Pancreas (tissue), 10 donors: ENCODE results near the gene ICAM2. TPM values are rescaled to one million over a fixed set of nuclear protein-coding genes. Genes with fewer than 3 reads are reported as not detected.

Experiments
- ATAC-seq, 4 donors: fragments of 200-7000 bp; cut with Tn5 transposase; one replicate each; pipeline versions ENCODE4 v1.8.0 to v1.9.1; 2020; ENCODE audit warnings: mild to moderate bottlenecking in 4 of 4, moderate library complexity in 4 of 4
- DNase-seq, 6 donors: peaks; one replicate each; pipeline ENCODE4 v3.0.0-alpha.2; 2020
- FAIRE-seq: peaks from 2 replicates; lab custom pipeline; 2012; peaks lifted over from hg19 to GRCh38; lab: Jason Lieb, UNC
- H3K27ac ChIP-seq, 4 donors: fragments of 200-600 bp; sonication (generic); 1 replicate in 3 of 4; 2 replicates in 1 of 4; pipeline versions ENCODE4 v1.5.0 to v1.8.0; 2020
- H3K27me3 ChIP-seq, 4 donors: fragments of 200-600 bp; one replicate each; pipeline ENCODE4 v1.8.0; 2021
- H3K36me3 ChIP-seq, 3 donors: fragments of 200-600 bp; sonication (generic) in 1 of 3; one replicate each; pipeline versions ENCODE4 v1.5.0 to v1.8.0; 2020 to 2021
- H3K4me1 ChIP-seq, 3 donors: fragments of 200-600 bp; one replicate each; pipeline ENCODE4 v1.8.0; 2021
- H3K4me3 ChIP-seq, 4 donors: fragments of 200-600 bp; sonication (generic) in 2 of 4; one replicate each; pipeline versions ENCODE4 v1.5.0 to v1.8.0; 2020 to 2021
- H3K9me3 ChIP-seq, 4 donors: fragments of 200-600 bp; one replicate each; pipeline ENCODE4 v1.8.0; 2021
- CTCF ChIP-seq, 4 donors: fragments of 200-600 bp; sonication (generic) in 3 of 4; IDR thresholded peaks; one replicate each; pipeline versions ENCODE4 v1.5.0 to v1.8.0; 2021; ENCODE audit warnings: antibody characterized with exemption in 4 of 4
- WGBS, 2 donors: extraction: QIAGEN DNeasy Blood & Tissue Kit; methylation state at CpG; one replicate each; pipeline ENCODE4 v1.1.7; 2013; 5-methylcytosine and 5-hydroxymethylcytosine counted together
- intact Hi-C, 3 donors: fragments of 100-400 bp; cut with DNase I; formaldehyde crosslinking; loops; one replicate each; pipeline versions ENCODE4 v1.11.1 to v1.14.2; 2022
- polyA plus RNA-seq, 2 donors: library from polyadenylated mRNA; stranded (reverse); fragments of 200-250 nt; gene quantifications; one replicate each; pipeline ENCODE4 v1.2.3, GENCODE V29; 2013
- total RNA-seq, 6 donors: library from RNA; stranded (reverse); fragmentation: NEBNext Ultra II Directional in 4 of 6; extraction: Animal tissue kit (Norgen Biotek cat#: 25700) in 4 of 6; gene quantifications; one replicate each; pipeline versions ENCODE4 v1.2.1 to v1.2.4, GENCODE V29; 2021 to 2023
- donor health status: healthy with polysubstance abuse.
- donor health status: DM: no; HTN: no; CAD: no; lungs with moderate emphysema.
- donor health status: DM: no; HTN: no; CAD: no.
- donor health status: control.
- donor health status: control.
- donor health status: Bipolar disorder and iron deficiency.
- donor health status: DM: yes; HTN: yes; CAD: no.
- donor health status: DM: no; HTN: no; CAD: no.
- donor health status: DM: no; HTN: no; CAD: no.
- donor health status: DM: yes; HTN: yes; CAD: no.

The ICAM2 gene
- total and polyA plus RNA-seq, 8 donors, result 4.9 to 19.1 (median 7.4) TPM

- H3K27me3 ChIP-seq, result no peaks in the 10 kb centered on the region
- intact Hi-C loops, result loop anchor here in 1 of 3 donors (10.0 kb wide), 1 partner anchor 58 kb away; no protein-coding TSS in a partner anchor
- H3K27ac ChIP-seq, result no peak overlapping the region
- FAIRE-seq (no peak), DNase-seq (no peak), ATAC-seq (no peak)
- no peak for TF ChIP-seq CTCF (IDR thresholded peaks at IDR 0.05)
- peaks cover 0 to 74% (median 27%) of the 10 kb centered on the region in 3 donors for H3K36me3 ChIP-seq
- H3K9me3 ChIP-seq, result no peaks in the 10 kb centered on the region
- WGBS, 2 donors, result 91 to 95% methylated on average over 7 of the region's 7 CpGs
- H3K4me3 ChIP-seq, result no peak overlapping the region
- H3K4me1 ChIP-seq, result peaks cover 0 to 24% (median 9%) of the 10 kb centered on the region in 3 donors
Observed at GRCh38 chr17:64066716-64067115, 46.3 kb upstream of the ICAM2 start.

- Histone ChIP-seq H3K27ac (peak overlapping the region in 1 of 4 donors; percentile 66), H3K36me3 (peaks cover 0 to 68% (median 12%) of the 10 kb centered on the region in 3 donors), H3K27me3 (no peaks in the 10 kb centered on the region), H3K9me3 (no peaks in the 10 kb centered on the region), H3K4me3 (no peak overlapping the region), H3K4me1 (peaks cover 0 to 24% (median 9%) of the 10 kb centered on the region in 3 donors)
- no peak for DNase-seq
- TF ChIP-seq CTCF (IDR thresholded peaks at IDR 0.05), result no peak
- no peak for ATAC-seq
- intact Hi-C loops, result loop anchor here in 1 of 3 donors (10.0 kb wide), 1 partner anchor 60 kb away; no protein-coding TSS in a partner anchor
- FAIRE-seq, result no peak
- WGBS, 2 donors, result 86 to 94% methylated on average over 8 of the region's 8 CpGs
Observed at GRCh38 chr17:64065161-64065560, 44.7 kb upstream of the ICAM2 start.

- Histone ChIP-seq H3K27ac (peak overlapping the region in 3 of 4 donors; percentile 30 to 66 (median 40)), H3K27me3 (no peaks in the 10 kb centered on the region), H3K36me3 (peaks cover 0 to 63% (median 4%) of the 10 kb centered on the region in 3 donors), H3K4me3 (no peak overlapping the region), H3K4me1 (peaks cover 1 to 28% (median 11%) of the 10 kb centered on the region in 3 donors), H3K9me3 (no peaks in the 10 kb centered on the region)
- 54 to 57% methylated on average over 9 of the region's 9 CpGs for WGBS, 2 donors
- ATAC-seq (peak; percentile 72 to 78 (median 75)), DNase-seq (peak in 2 of 6 donors; percentile 61 to 64), FAIRE-seq (no peak)
- no peak for TF ChIP-seq CTCF (IDR thresholded peaks at IDR 0.05)
- intact Hi-C loops, result loop anchor here in 2 of 3 donors (5.0 to 10.0 kb wide), 2 partner anchors 60 to 68 kb away; partner anchors contain the start of gene ERN1 (in 1 of the 2)
Observed at GRCh38 chr17:64064331-64064730, 43.9 kb upstream of the ICAM2 start.

- peaks cover 0 to 58% (median 0%) of the 10 kb centered on the region in 3 donors for H3K36me3 ChIP-seq
- FAIRE-seq, result no peak
Observed at GRCh38 chr17:64063766-64064224, 43.4 kb upstream of the ICAM2 start.

More at GRCh38 chr17:64063766-64064224, 43.4 kb upstream of the ICAM2 start:
- peak; percentile 66 to 87 (median 82) for DNase-seq
- intact Hi-C loops, result loop anchor here in 2 of 3 donors (5.0 to 10.0 kb wide), 2 partner anchors 61 to 69 kb away; partner anchors contain the start of gene ERN1 (in 1 of the 2)
- Histone ChIP-seq H3K4me1 (peaks cover 6 to 31% (median 16%) of the 10 kb centered on the region in 3 donors), H3K27ac (peak overlapping the region in 3 of 4 donors; percentile 30 to 66 (median 40)), H3K9me3 (no peaks in the 10 kb centered on the region), H3K27me3 (no peaks in the 10 kb centered on the region), H3K4me3 (no peak overlapping the region)
- WGBS, 2 donors, result 35 to 37% methylated on average over 16 of the region's 16 CpGs
- TF ChIP-seq CTCF (IDR thresholded peaks at IDR 0.05), result peak; percentile 34 to 53 (median 50)
- ATAC-seq, result peak; percentile 83 to 91 (median 88)
